ENCODE data around the gene PRG2.

DNA sequence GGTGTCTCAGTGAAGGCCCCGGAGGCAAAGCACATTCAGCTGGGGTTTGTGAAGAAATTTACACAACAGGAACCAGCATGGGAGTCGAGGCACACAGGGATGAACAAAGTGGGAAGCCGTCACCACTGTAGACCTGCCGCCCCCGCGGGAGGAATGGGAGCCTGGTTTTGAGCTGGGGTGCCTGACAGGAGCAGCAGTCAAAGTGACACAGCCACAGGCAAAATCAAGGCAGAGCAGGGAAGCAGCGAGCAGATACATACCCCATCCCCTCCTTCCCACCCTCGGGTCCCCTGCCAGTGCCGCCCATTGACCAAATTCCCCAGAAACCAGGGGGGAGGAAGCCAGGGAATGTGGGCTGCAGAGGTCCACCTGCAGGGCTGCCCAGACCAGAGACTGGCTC, 31.5 kb downstream of the PRG2 start:
- TF ChIP-seq, protein P1, sequence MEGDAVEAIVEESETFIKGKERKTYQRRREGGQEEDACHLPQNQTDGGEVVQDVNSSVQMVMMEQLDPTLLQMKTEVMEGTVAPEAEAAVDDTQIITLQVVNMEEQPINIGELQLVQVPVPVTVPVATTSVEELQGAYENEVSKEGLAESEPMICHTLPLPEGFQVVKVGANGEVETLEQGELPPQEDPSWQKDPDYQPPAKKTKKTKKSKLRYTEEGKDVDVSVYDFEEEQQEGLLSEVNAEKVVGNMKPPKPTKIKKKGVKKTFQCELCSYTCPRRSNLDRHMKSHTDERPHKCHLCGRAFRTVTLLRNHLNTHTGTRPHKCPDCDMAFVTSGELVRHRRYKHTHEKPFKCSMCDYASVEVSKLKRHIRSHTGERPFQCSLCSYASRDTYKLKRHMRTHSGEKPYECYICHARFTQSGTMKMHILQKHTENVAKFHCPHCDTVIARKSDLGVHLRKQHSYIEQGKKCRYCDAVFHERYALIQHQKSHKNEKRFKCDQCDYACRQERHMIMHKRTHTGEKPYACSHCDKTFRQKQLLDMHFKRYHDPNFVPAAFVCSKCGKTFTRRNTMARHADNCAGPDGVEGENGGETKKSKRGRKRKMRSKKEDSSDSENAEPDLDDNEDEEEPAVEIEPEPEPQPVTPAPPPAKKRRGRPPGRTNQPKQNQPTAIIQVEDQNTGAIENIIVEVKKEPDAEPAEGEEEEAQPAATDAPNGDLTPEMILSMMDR (conservative IDR thresholded peaks at IDR 0.05), result no peak
- TF ChIP-seq EZH2 (IDR thresholded peaks at IDR 0.05; ENCODE audit: low read depth), result no peak
